NCI-H2081 (cell line): ENCODE results near the gene NGEF.

ENCODE experiments used
- DNase-seq, 2 experiments: peaks; one replicate each; lab custom pipeline; 2025; lab: John Stamatoyannopoulos, UW

The NGEF gene

GRCh38 chr2:232898592-232899543 is 114.2 kb downstream of the NGEF start:
- DNase-seq = no peak

GRCh38 chr2:232897598-232898408 is 115.3 kb downstream of the NGEF start:
- no peak for DNase-seq

- no peak for DNase-seq
Measured at GRCh38 chr2:232896720-232897597, 116.1 kb downstream of the NGEF start.

- DNase-seq = no peak
Measured at GRCh38 chr2:232896111-232896510, 116.9 kb downstream of the NGEF start.

DNA sequence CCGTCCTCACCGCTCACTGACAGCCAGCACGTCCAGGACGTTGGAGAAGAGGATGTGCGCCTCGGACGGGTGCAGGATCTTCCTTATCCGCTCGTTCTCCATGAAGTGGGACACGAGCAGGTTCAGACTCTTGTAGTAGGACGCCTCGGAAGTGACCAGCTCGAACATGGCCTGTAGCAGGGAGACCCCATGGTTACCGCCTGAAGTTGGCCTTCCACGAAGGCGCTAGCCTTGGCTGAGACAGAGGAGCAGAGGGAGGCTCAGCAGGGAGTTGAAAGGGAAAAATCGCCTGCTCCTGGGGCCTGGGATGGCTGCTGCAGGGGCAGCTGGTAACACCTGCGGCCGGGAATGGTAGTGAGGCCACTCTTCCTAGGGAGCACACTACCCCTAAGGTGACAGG is 118.3 kb downstream of the NGEF start:
- DNase-seq = no peak

DNA sequence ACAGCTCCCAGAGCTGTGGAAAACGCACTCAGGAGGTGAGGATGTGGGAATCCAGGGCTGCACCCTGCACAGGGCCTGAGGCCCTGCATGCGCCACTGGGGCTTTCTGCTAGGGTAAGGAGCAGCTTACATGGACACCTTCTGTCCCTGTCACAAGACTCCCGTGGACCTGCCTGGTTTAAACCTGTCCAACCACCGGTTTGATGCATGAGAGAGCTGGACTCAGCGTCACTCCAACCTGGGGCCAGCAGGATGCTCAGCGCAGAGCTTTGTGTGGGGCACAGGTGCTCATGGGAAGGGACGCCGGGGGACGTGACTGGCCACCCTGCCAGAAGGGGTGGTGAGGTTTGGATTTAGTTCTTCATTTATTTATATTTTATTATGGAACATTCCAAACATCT is 118.8 kb downstream of the NGEF start:
- no peak for DNase-seq

DNA sequence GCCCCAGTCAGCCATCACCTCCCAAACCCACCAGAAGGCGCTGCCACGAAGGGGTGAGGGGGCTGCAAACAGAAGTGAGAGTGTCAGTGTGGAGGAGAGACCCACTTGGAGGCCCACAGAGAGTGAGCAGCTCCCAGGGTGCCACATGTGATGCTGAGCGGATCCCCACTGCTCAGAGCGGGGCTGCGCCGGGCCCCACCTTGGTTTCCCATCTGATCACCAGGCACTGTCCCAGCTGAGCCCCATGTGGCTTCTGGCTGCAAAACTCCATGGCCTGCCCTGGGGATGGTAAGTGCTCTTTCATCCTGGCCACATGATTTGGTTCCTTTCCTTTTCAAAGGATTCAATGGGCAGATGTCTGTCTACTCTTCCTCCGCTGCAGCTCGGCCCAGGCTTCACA is 119.2 kb downstream of the NGEF start:
- no peak for DNase-seq

DNA sequence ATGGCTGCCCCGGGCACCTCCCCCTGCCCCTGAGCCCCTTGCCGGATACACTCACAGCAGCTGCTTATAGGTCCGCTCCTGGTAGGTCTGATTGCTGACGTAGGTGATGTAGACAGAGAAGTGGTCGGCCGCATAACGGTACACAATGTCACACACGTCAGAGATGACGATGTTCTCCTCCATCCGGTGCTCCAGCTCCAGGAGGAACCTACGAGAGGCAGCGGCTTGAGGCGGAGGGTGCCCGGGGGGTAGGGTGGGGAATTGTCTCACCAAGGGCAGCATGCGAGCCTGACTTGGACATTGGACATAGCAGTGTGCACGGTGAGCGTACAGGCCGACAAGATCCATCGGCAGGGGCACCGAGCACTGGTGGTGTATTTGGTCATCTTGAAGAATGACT is 120.2 kb downstream of the NGEF start:
- no peak for DNase-seq

DNA sequence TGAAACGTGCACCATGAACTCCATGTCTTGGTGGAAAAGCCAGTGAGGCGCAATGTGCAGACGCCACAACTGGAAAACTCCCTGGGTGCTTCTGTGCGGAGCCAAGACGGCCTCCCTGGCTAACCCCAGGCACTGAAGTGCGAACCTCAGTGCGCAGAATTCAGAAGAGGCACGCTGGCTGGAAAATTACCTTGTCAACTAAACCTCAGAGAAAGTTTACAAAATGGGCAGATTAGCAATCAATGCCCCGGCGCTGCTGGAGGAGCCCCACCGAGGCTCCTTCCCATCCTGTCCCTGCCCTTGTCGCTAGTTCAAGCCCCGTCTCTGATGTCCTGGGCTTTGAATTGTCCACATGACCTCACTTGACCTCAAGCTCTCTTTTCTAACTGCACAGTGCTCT is 120.8 kb downstream of the NGEF start:
- DNase-seq = no peak

DNA sequence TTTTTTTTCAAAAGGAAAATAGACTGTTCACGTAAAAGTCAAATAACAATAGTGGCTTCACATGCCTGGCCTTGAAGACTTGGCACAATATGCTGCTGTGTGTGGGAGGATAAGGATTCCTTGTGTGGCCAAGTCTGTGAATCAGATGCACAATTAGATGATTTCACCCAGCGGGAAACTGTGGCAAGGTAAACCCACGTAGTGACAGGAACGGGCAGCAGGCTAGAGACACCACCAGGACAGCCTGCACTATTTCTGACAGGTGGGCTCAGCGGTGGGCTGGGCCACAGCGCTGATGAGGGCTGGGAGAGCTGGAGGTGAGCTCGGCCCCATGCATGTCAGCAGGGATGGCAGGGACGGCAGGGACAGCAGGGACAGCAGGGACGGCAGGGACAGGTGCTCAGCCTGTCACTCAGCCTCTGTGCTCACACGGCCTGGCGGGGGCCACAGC is 121.4 kb downstream of the NGEF start:
- peak in 1 of 2 experiments; percentile 21 for DNase-seq

DNA sequence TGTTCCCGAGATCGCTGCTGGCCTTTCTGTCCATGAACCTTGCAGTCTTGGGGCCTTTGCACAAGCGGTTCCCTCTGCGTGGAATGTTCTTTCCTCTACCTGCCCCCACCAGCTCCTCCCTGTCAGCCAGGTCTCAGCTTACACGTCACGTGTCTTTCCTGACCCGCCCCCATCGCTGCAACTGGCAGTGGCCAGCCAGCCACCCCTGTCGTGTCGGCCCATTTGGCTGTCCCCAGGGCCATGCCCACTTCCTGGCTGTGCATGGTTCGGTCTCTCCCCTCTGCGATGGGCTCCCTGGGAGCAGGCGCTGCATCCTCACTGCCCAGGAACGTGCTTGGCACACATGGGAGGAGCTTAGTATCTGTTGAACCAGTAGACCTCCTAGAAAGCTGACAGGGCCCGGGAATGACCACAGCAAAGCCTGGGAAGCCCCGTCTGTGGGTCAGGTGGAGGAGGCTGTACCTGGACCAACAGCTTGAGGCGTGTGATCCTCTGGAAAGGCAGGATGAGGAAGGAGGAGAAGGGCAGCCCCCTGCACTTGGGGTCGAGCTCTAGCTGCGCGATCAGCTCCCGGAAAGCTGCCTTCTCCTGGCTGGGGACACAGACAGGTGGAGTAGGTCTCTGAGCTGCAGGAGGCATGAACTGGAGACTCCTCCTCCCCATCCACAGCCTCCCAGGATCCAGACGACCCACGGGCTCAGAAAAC is 122.0 kb downstream of the NGEF start:
- peak; percentile 40 to 66 for DNase-seq

- DNase-seq = no peak
Measured at GRCh38 chr2:232890536-232890895, 122.5 kb downstream of the NGEF start.

DNA sequence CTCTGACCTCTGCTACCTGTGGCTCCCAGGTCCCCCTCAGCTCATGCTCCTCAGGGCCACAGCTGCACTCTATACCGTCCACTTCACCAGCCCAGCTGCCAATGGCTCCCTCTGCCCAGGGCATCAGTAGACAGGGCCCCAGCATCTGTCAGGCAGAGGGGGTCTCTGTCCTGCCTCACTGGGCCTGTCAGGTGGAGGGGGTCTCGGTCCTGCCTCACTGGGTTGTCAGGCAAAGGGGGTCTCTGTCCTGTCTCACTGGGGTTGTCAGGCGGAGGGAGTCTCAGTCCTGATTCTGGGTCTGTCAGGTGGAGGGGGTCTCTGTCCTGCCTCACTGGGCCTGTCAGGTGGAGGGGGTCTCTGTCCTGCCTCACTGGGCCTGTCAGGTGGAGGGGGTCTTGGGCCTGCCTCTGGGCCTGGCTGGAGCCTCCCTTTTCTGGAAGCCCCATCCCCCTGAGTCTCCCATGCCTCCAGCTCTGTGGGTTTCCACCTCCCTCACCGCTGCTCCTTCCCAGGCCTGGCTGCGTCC is 123.1 kb downstream of the NGEF start:
- no peak for DNase-seq

GRCh38 chr2:232888839-232889529 is 124.1 kb downstream of the NGEF start:
- DNase-seq = no peak

GRCh38 chr2:232888099-232888836 is 124.8 kb downstream of the NGEF start:
- no peak for DNase-seq

GRCh38 chr2:232887171-232887850 is 125.7 kb downstream of the NGEF start:
- no peak for DNase-seq

- DNase-seq = no peak
Measured at GRCh38 chr2:232886632-232887031, 126.4 kb downstream of the NGEF start.

DNA sequence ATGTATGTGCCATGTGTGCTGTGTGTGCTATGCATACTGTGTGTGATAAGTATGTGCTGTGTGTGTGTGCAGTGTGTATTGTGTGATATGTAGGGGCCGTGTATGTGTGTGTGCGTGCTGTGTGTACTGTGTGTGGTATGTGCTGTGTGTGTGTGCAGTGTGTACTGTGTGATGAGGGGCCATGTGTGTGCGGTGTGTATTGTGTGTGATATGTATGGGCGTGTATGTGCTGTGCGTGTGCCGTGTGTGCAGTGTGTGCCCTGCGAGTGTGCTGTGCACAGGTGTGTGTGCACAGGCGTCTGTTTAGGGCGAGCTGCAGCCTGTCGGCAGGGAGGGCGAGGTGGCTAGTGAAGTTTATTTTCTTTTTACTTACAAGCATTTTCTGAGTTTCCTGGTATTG is 126.9 kb downstream of the NGEF start:
- DNase-seq = no peak

GRCh38 chr2:232885264-232885961 is 127.6 kb downstream of the NGEF start:
- DNase-seq = no peak
